ENCODE data around the gene PAPOLA. TPM values are rescaled to one million over a fixed set of nuclear protein-coding genes. Genes with fewer than 3 reads are reported as not detected.

PAPOLA gene
- total RNA-seq (2021; ENCODE audit: unreplicated experiment) (125 TPM), Bru-seq, nascent RNA (percentile 91 among the genes with signal in this experiment), BruChase-seq, experiment 1, labeled RNA remaining after a 2-hour chase (percentile 92 among the genes with signal in this experiment), BruChase-seq, experiment 2, labeled RNA remaining after a 6-hour chase (percentile 93 among the genes with signal in this experiment)
- polyA plus RNA-seq (2012; ENCODE audit: insufficient read length), result 71.1 TPM
- long read RNA-seq, full-length matches to known transcripts, result 131 of 230 reads
- long read RNA-seq, partial matches to known transcripts, result 28 of 230 reads
- long read RNA-seq, other reads (novel, unspliced or antisense), result 71 of 230 reads

DNA sequence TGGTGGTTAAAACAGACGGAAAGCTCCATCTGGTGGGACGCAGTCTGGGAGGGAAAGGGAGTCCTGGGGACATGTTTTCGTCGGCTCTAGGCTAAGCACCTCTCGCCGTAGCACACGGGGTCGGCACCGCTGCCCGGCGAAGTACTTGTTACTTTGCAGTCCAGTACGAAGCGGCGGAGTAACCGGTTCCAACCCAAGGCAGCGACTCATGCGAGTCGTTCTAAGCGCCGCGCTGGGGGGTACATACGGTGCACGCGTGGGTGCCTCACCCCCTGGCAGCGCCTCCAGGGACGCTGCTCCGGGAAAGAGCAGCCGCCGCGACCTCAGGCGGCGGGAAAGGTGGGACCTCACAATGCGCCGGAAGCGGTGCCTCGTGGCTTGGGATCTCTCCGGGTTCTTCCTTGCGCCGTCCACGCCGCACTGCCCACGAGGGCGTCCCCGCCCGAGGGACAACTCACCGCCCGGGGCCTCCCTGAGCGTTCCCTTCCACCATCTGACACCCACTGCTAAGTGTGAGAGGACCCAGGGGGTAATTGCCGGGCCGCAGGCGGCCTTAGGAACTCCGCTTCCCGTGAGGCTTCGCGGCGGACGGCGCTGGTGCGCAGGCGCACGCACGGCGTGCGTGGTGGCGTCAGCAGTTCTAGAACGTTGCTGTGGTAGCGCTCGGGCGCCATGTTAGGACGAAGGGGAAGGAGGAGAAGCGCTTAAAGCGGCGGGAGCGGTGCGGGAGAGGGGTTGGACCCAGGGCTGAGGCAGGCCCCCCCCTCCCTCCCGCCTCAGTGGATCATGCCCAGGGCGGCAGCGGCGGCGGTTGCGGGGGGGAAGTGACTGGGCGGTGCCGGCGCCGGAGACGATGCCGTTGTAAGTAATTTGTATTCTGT, at the start of gene PAPOLA:
Gene PAPOLA (plus strand): TSS at position 643 of the 881 bp plus-strand sequence. CDS start 211 bp downstream, at position 854.
- Histone ChIP-seq H3K4me3 (ENCODE audit: low read depth in 2 of 2, low read length in 2 of 2) (peak within 1 kb of the TSS; percentile 57 to 87), H3K36me3 (ENCODE audit: control insufficient read depth, insufficient read depth, low read length) (peaks cover 4% of the 10 kb centered on the region), H3K9me3 (ENCODE audit: control insufficient read depth, insufficient read depth, low read depth, low read length) (no peaks in the 10 kb centered on the region), H3K4me1 (ENCODE audit: control insufficient read depth, insufficient read depth, low read length) (peaks cover 21% of the 10 kb centered on the region), H3K27ac (ENCODE audit: low read length) (peak within 1 kb of the TSS; percentile 93), H3K27me3 (ENCODE audit: control insufficient read depth, insufficient read depth, low read length) (no peaks in the 10 kb centered on the region)
- TSS peak; percentile 93 for BruUV-seq (replicated peaks)
- intact Hi-C loops (cut with micrococcal nuclease; ENCODE audit: unreplicated experiment), result no loop called here
- in situ Hi-C loops (cut with HindIII; ENCODE audit: low pct_unique_long_range_greater_than_20kb, low sequenced_read_pairs), result no loop called here
- TF ChIP-seq SIN3A (IDR thresholded peaks at IDR 0.05; ENCODE audit: borderline replicate concordance, insufficient read depth, low read depth, low read length) (peak; percentile 29; the same call in 1 of the 2 replicates), POLR2AphosphoS5 (IDR thresholded peaks at IDR 0.05; ENCODE audit: low read depth, low read length) (peak; percentile 75)
- TF ChIP-seq, protein P1, sequence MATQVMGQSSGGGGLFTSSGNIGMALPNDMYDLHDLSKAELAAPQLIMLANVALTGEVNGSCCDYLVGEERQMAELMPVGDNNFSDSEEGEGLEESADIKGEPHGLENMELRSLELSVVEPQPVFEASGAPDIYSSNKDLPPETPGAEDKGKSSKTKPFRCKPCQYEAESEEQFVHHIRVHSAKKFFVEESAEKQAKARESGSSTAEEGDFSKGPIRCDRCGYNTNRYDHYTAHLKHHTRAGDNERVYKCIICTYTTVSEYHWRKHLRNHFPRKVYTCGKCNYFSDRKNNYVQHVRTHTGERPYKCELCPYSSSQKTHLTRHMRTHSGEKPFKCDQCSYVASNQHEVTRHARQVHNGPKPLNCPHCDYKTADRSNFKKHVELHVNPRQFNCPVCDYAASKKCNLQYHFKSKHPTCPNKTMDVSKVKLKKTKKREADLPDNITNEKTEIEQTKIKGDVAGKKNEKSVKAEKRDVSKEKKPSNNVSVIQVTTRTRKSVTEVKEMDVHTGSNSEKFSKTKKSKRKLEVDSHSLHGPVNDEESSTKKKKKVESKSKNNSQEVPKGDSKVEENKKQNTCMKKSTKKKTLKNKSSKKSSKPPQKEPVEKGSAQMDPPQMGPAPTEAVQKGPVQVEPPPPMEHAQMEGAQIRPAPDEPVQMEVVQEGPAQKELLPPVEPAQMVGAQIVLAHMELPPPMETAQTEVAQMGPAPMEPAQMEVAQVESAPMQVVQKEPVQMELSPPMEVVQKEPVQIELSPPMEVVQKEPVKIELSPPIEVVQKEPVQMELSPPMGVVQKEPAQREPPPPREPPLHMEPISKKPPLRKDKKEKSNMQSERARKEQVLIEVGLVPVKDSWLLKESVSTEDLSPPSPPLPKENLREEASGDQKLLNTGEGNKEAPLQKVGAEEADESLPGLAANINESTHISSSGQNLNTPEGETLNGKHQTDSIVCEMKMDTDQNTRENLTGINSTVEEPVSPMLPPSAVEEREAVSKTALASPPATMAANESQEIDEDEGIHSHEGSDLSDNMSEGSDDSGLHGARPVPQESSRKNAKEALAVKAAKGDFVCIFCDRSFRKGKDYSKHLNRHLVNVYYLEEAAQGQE (IDR thresholded peaks at IDR 0.05; ENCODE audit: insufficient read depth in 1 of 2, low read depth in 2 of 2, low read length in 1 of 2), result no peak
- ChIA-PET POLR2A (interaction anchor here (0.6 kb wide), 1 partner anchor 397 kb away, joined by 3 read pairs; no protein-coding TSS in a partner anchor), CTCF (no interaction called here)
- ATAC-seq (peak; percentile 97), DNase-seq (ENCODE audit: low read depth, low spot score) (peak; percentile 84)

GRCh38 chr14:96452684-96453083, 49.5 kb upstream of the PAPOLA start:
- H3K27ac ChIP-seq (ENCODE audit: low read length), result no peak overlapping the region
- H3K36me3 ChIP-seq (ENCODE audit: control insufficient read depth, insufficient read depth, low read length), result no peaks in the 10 kb centered on the region
- ATAC-seq, result no peak
- no peak for DNase-seq (ENCODE audit: low read depth, low spot score)
- no peaks in the 10 kb centered on the region for H3K27me3 ChIP-seq (ENCODE audit: control insufficient read depth, insufficient read depth, low read length)
- no TSS peak for BruUV-seq (replicated peaks)
- in situ Hi-C loops (cut with HindIII; ENCODE audit: low pct_unique_long_range_greater_than_20kb, low sequenced_read_pairs) (no loop called here), intact Hi-C loops (cut with micrococcal nuclease; ENCODE audit: unreplicated experiment) (no loop called here)
- ChIA-PET POLR2A (no interaction called here), CTCF (no interaction called here)
- no peak overlapping the region for H3K4me3 ChIP-seq (ENCODE audit: low read depth in 2 of 2, low read length in 2 of 2)
- TF ChIP-seq SIN3A (IDR thresholded peaks at IDR 0.05; ENCODE audit: borderline replicate concordance, insufficient read depth, low read depth, low read length) (no peak), POLR2AphosphoS5 (IDR thresholded peaks at IDR 0.05; ENCODE audit: low read depth, low read length) (no peak), CTCF (IDR thresholded peaks at IDR 0.05) (no peak), TCF7L2 (IDR thresholded peaks at IDR 0.05; ENCODE audit: low read depth, low read length) (no peak)
- TF ChIP-seq, protein P1 (IDR thresholded peaks at IDR 0.05; ENCODE audit: insufficient read depth in 1 of 2, low read depth in 2 of 2, low read length in 1 of 2), result no peak
- no peaks in the 10 kb centered on the region for H3K4me1 ChIP-seq (ENCODE audit: control insufficient read depth, insufficient read depth, low read length)
- H3K9me3 ChIP-seq (ENCODE audit: control insufficient read depth, insufficient read depth, low read depth, low read length), result no peaks in the 10 kb centered on the region

Measured in Panc1 (cell line).